Suprapubic skin (tissue), 4 donors: ENCODE measurements around the gene CCDC7.

Source experiments
- CTCF ChIP-seq, 2 donors: fragments of 200-600 bp in 1 of 2; fragments of 450-650 bp in 1 of 2; sonication (generic) in 1 of 2; IDR thresholded peaks; one replicate each; pipeline ENCODE4 v1.5.1; 2016 to 2019; ENCODE audit warnings: antibody characterized with exemption in 2 of 2, mild to moderate bottlenecking in 1 of 2, moderate library complexity in 1 of 2
- EP300 ChIP-seq: sonication (generic); formaldehyde crosslinking; IDR thresholded peaks from one replicate; pipeline ENCODE4 v1.6.1; 2017; ENCODE audit warnings: antibody characterized with exemption
- POLR2A ChIP-seq, 2 donors: fragments of 450-650 bp; IDR thresholded peaks; one replicate each; pipeline ENCODE4 v1.6.1; 2017; ENCODE audit warnings: antibody characterized with exemption in 2 of 2, mild to moderate bottlenecking in 2 of 2, moderate library complexity in 2 of 2
- POLR2AphosphoS5 ChIP-seq, 3 donors: sonication (generic); formaldehyde crosslinking; IDR thresholded peaks; one replicate each; pipeline ENCODE4 v1.6.1; 2017; ENCODE audit warnings: antibody characterized with exemption in 3 of 3

GRCh38 chr10:32400961-32401360, 45.0 kb upstream of the CCDC7 start:
- TF ChIP-seq CTCF (IDR thresholded peaks at IDR 0.05) (no peak), POLR2AphosphoS5 (IDR thresholded peaks at IDR 0.05) (no peak), POLR2A (IDR thresholded peaks at IDR 0.05) (no peak), EP300 (no peak)
